ENCODE data around the gene VEGFC.

The VEGFC gene

GRCh38 chr4:176675810-176676209 lies 116.9 kb downstream of the VEGFC start:
- no peak for DNase-seq

GRCh38 chr4:176671532-176671931 lies 121.2 kb downstream of the VEGFC start:
- DNase-seq, result no peak

- DNase-seq, result no peak
Observed at GRCh38 chr4:176668324-176668723, 124.4 kb downstream of the VEGFC start.

- DNase-seq, result no peak
Observed at GRCh38 chr4:176664964-176665363, 127.8 kb downstream of the VEGFC start.

- DNase-seq, result no peak
Observed at GRCh38 chr4:176660561-176660960, 132.2 kb downstream of the VEGFC start.

- DNase-seq, result no peak
Observed at GRCh38 chr4:176656108-176656507, 136.6 kb downstream of the VEGFC start.

- DNase-seq, result no peak
Observed at GRCh38 chr4:176654565-176655216, 138.0 kb downstream of the VEGFC start.

GRCh38 chr4:176653401-176654220 lies 139.1 kb downstream of the VEGFC start:
- no peak for DNase-seq

- no peak for DNase-seq
Observed at GRCh38 chr4:176646311-176646710, 146.4 kb downstream of the VEGFC start.

- DNase-seq, result no peak
Observed at GRCh38 chr4:176645246-176645960, 147.3 kb downstream of the VEGFC start.

- DNase-seq, result no peak
Observed at GRCh38 chr4:176642472-176642871, 150.2 kb downstream of the VEGFC start.

- DNase-seq, result no peak
Observed at GRCh38 chr4:176641237-176641636, 151.5 kb downstream of the VEGFC start.

GRCh38 chr4:176638992-176639391 lies 153.7 kb downstream of the VEGFC start:
- DNase-seq, result no peak

GRCh38 chr4:176636292-176636691 lies 156.4 kb downstream of the VEGFC start:
- no peak for DNase-seq

- DNase-seq, result no peak
Observed at GRCh38 chr4:176635372-176636261, 157.1 kb downstream of the VEGFC start.

Data from T-helper 2 cell (primary cell).